COLO668 (cell line): ENCODE results near the gene IL21.
A peak's percentile ranks its signal among the peaks of the same experiment; 100 is the strongest.
"Not testable (repeated sequence)": the region's sequence is repeated elsewhere in the genome, so short reads cannot be mapped to it uniquely, and the experiment has no call there.

Source experiments
- DNase-seq: peaks from one replicate; lab custom pipeline; 2025; ENCODE audit not compliant: unreplicated experiment; lab: John Stamatoyannopoulos, UW

Gene IL21

DNA sequence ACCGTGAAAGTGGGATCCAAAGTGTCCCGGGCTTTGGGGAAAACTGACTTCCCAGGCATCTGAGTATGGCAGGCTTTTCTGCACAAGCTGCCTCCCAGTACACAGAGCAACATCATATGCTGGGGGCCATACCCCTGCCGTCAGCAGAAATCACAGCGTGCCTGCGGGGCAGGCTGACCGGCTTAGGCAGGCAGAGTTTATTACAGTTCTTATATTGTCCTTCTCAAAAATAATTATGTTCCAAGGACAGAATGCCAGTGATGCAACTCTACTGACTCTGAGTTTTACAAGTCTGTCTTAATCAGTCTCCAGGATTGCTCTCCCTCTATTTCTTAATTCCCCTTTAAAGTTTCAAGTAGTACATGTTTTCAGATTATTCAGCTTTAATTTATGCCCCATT, 37.0 kb downstream of the IL21 start:
- DNase-seq, result no peak

DNA sequence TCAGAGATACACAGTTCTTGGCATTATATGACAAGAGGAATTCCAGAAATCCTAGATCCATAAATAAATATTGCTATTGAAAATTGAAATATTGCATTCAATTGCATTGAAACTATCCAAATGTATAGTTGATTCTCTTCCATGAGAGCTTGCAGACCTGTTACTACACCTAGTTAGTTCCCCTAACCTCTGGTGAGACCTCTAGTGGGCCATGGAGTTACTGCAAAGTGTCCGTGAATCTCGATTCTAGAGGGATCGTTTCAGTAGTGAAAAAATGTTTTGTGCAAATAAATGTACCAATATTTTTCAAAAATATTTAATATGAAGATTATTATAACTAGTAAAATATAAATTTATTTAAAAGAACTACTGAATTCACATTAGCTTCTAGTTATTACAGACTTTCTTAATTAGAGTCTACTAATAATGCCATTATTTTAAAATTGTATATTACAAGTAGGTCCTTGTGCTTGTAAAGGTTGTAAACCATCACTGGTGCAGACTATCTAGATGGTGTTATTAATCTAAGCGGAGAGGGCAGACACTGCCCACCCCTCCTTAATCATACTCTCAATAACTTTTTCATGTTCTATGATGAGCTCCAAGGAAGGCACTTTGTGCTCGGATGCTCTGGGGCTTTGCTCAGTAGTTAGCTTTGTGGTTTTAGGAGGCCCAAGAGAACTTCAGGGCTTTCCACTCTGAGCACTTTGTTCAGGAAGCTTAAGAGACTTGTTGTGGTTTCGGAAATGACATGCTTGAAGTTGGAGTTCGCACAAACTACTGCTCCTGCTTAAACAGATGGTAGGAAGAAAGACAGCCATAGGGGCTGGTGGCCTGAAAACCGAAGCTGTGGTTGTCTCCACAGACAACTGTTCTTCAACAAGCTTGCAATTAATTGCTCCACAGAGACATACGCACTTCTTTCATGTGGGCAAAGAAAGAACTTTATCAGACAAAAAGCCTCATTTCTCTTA, 42.8 kb downstream of the IL21 start:
- peak; percentile 23 for DNase-seq

DNA sequence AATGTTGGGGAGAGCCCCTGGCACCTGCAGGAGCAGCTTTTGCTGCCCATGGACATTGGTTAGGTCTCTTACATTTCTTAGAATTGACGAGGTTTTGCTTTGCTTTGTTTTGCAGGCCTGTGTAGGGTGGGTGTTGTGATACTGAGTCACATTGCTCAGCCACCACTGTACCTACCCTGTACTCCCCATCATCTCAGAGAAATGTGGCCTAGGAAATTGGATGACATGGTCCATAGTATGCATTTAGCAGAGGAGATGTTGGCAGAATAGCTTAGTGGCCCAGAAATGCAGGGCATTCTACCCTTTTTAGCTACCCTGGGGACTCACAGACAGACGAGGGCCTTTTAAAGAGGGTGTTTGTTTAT, 43.7 kb downstream of the IL21 start:
- no peak for DNase-seq

GRCh38 chr4:122576261-122577188, 44.3 kb downstream of the IL21 start:
- peak; percentile 2 for DNase-seq

- DNase-seq, result not testable (repeated sequence)
Measured at GRCh38 chr4:122574347-122574746, 46.5 kb downstream of the IL21 start.

DNA sequence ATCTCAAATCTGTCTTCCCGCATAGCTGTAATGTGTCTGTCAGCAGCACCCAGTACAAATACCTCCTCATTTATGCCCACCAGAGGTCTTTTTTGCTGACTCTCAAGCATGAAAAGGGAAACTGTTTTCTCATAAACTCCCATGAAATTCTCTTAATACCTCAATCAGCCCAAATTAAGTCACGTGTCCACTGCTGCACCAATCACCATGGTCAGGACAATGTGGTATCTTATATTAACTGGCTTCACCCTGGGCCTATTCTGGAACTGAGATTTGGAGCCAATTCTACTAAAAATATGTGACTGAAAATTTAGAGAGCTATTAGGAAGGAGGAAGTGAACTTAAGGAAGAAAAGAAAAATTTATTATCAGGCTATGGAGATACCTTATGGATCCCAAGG, 58.4 kb downstream of the IL21 start:
- no peak for DNase-seq
